Activated naive CD4-positive, alpha-beta T cell treated with anti-CD3 and anti-CD28 coated beads, Interleukin-2, amount 50 U/mL, for 24 hours (primary cell): Measurements from ENCODE around the gene MRPL36.

Source experiments
- H3K27ac Mint-ChIP-seq: one replicate; pipeline ENCODE4 v1.8.0; 2021; ENCODE audit warnings: mild to moderate bottlenecking, mixed read lengths
- H3K27me3 Mint-ChIP-seq: one replicate; pipeline ENCODE4 v1.8.0; 2021; ENCODE audit warnings: mixed read lengths
- H3K36me3 Mint-ChIP-seq: one replicate; pipeline ENCODE4 v1.8.0; 2021; ENCODE audit warnings: mixed read lengths
- H3K4me1 Mint-ChIP-seq: one replicate; pipeline ENCODE4 v1.8.0; 2021; ENCODE audit warnings: mixed read lengths
- H3K4me3 Mint-ChIP-seq: one replicate; pipeline ENCODE4 v1.8.0; 2021; ENCODE audit warnings: mild to moderate bottlenecking, mixed read lengths
- H3K9me3 Mint-ChIP-seq: one replicate; pipeline ENCODE4 v1.8.0; 2021; ENCODE audit warnings: mixed read lengths

Gene MRPL36

DNA sequence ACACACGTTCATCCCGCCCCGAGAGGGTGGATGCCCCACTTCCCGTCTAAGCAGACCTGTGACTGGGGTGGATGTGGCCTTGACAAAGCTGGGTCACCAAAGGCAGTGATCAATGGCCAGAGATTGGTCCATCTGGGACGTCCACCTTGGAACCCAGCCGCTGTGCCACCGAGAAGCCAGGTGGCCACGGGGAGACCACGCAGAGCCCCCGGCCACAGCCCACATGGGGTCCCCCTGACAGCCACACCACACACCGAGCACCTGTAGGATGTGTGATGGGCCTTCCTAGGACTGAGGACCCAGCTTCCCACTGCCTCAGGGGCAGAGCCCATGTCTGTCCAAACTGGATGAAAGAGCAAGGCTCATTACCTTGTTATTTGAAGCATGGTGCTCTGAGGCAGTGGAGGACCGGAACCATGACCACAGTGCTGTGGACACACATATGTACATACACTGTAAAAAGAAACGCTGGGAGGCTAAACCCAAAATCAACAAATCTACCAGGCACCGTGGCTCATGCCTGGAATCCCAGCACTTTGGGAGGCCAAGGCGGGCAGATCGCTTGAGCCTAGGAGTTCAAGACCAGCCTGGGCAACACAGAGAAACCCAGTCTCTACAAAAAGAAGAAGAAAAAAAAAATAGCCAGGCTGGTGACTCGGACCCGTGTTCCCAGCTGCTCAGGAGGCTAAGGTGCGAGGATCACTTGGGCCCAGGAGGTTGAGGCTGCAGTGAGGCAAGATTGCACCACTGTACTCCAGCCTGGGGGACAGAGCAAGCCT lies 50.1 kb downstream of the MRPL36 start:
- Mint-ChIP-seq H3K4me3 (no peak overlapping the region), H3K27me3 (peaks cover 3% of the 10 kb centered on the region), H3K4me1 (no peaks in the 10 kb centered on the region), H3K27ac (no peak overlapping the region), H3K9me3 (no peaks in the 10 kb centered on the region), H3K36me3 (no peaks in the 10 kb centered on the region)

DNA sequence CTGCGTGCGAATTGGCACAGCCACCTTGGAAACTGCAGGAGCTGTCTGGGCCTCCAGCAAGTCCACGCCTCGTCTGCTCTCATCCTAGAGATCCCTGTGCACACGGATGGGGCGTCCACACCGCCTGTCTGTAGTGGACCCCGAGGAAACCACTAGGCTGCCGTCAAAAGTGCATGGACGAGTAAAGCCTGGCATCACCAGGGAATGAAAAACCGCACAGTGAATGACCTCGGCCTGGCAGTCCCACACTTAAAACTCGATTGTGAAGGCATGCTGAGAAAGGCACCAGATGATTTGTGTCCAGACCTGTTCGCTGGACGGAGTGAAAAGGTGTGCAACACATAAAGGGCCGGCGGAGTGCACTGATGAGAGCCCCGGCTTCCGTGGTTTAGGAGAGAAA lies 50.8 kb downstream of the MRPL36 start:
- Mint-ChIP-seq H3K4me3 (no peak overlapping the region), H3K27ac (no peak overlapping the region), H3K27me3 (peaks cover 3% of the 10 kb centered on the region), H3K9me3 (no peaks in the 10 kb centered on the region), H3K36me3 (no peaks in the 10 kb centered on the region), H3K4me1 (no peaks in the 10 kb centered on the region)
